Activated naive CD8-positive, alpha-beta T cell (primary cell): ENCODE measurements around the gene KCNT2.

Source experiments
- H3K27ac Mint-ChIP-seq: one replicate; pipeline ENCODE4 v1.8.0; 2021; ENCODE audit warnings: mixed read lengths
- H3K27me3 Mint-ChIP-seq: one replicate; pipeline ENCODE4 v1.8.0; 2021; ENCODE audit warnings: mixed read lengths
- H3K36me3 Mint-ChIP-seq: one replicate; pipeline ENCODE4 v1.8.0; 2021; ENCODE audit warnings: mixed read lengths
- H3K4me1 Mint-ChIP-seq: one replicate; pipeline ENCODE4 v1.8.0; 2021; ENCODE audit warnings: low read depth, mixed read lengths
- H3K4me3 Mint-ChIP-seq: one replicate; pipeline ENCODE4 v1.8.0; 2021; ENCODE audit warnings: mild to moderate bottlenecking, mixed read lengths
- H3K9me3 Mint-ChIP-seq: one replicate; pipeline ENCODE4 v1.8.0; 2021; ENCODE audit warnings: low read depth, mixed read lengths

Gene KCNT2

GRCh38 chr1:196387766-196388165 is 220.5 kb downstream of the KCNT2 start:
- Mint-ChIP-seq H3K27me3 (no peaks in the 10 kb centered on the region), H3K4me1 (no peaks in the 10 kb centered on the region), H3K27ac (no peak overlapping the region), H3K9me3 (no peaks in the 10 kb centered on the region), H3K36me3 (no peaks in the 10 kb centered on the region), H3K4me3 (no peak overlapping the region)

- Mint-ChIP-seq H3K27me3 (no peaks in the 10 kb centered on the region), H3K9me3 (no peaks in the 10 kb centered on the region), H3K36me3 (no peaks in the 10 kb centered on the region), H3K4me3 (no peak overlapping the region), H3K4me1 (no peaks in the 10 kb centered on the region), H3K27ac (no peak overlapping the region)
Observed at GRCh38 chr1:196385109-196385508, 223.1 kb downstream of the KCNT2 start.

GRCh38 chr1:196382383-196382782 is 225.9 kb downstream of the KCNT2 start:
- H3K27ac Mint-ChIP-seq: no peak overlapping the region
- H3K4me1 Mint-ChIP-seq: no peaks in the 10 kb centered on the region
- no peaks in the 10 kb centered on the region for H3K27me3 Mint-ChIP-seq
- no peaks in the 10 kb centered on the region for H3K9me3 Mint-ChIP-seq
- H3K36me3 Mint-ChIP-seq: no peaks in the 10 kb centered on the region
- no peak overlapping the region for H3K4me3 Mint-ChIP-seq

GRCh38 chr1:196381544-196381943 is 226.7 kb downstream of the KCNT2 start:
- no peaks in the 10 kb centered on the region for H3K27me3 Mint-ChIP-seq
- H3K36me3 Mint-ChIP-seq: no peaks in the 10 kb centered on the region
- no peaks in the 10 kb centered on the region for H3K4me1 Mint-ChIP-seq
- H3K27ac Mint-ChIP-seq: no peak overlapping the region
- H3K4me3 Mint-ChIP-seq: no peak overlapping the region
- no peaks in the 10 kb centered on the region for H3K9me3 Mint-ChIP-seq

GRCh38 chr1:196380316-196380715 is 227.9 kb downstream of the KCNT2 start:
- no peaks in the 10 kb centered on the region for H3K27me3 Mint-ChIP-seq
- no peaks in the 10 kb centered on the region for H3K4me1 Mint-ChIP-seq
- H3K4me3 Mint-ChIP-seq: no peak overlapping the region
- H3K36me3 Mint-ChIP-seq: no peaks in the 10 kb centered on the region
- no peaks in the 10 kb centered on the region for H3K9me3 Mint-ChIP-seq
- H3K27ac Mint-ChIP-seq: no peak overlapping the region

GRCh38 chr1:196377811-196378210 is 230.4 kb downstream of the KCNT2 start:
- no peaks in the 10 kb centered on the region for H3K36me3 Mint-ChIP-seq
- no peaks in the 10 kb centered on the region for H3K4me1 Mint-ChIP-seq
- H3K4me3 Mint-ChIP-seq: no peak overlapping the region
- no peak overlapping the region for H3K27ac Mint-ChIP-seq
- no peaks in the 10 kb centered on the region for H3K9me3 Mint-ChIP-seq
- no peaks in the 10 kb centered on the region for H3K27me3 Mint-ChIP-seq

- H3K4me3 Mint-ChIP-seq: no peak overlapping the region
- H3K36me3 Mint-ChIP-seq: no peaks in the 10 kb centered on the region
- no peak overlapping the region for H3K27ac Mint-ChIP-seq
- no peaks in the 10 kb centered on the region for H3K4me1 Mint-ChIP-seq
- H3K27me3 Mint-ChIP-seq: no peaks in the 10 kb centered on the region
- no peaks in the 10 kb centered on the region for H3K9me3 Mint-ChIP-seq
Observed at GRCh38 chr1:196376630-196377328, 231.5 kb downstream of the KCNT2 start.

- no peaks in the 10 kb centered on the region for H3K9me3 Mint-ChIP-seq
- H3K27ac Mint-ChIP-seq: no peak overlapping the region
- no peaks in the 10 kb centered on the region for H3K27me3 Mint-ChIP-seq
- no peaks in the 10 kb centered on the region for H3K4me1 Mint-ChIP-seq
- H3K36me3 Mint-ChIP-seq: no peaks in the 10 kb centered on the region
- no peak overlapping the region for H3K4me3 Mint-ChIP-seq
Observed at GRCh38 chr1:196373798-196374197, 234.4 kb downstream of the KCNT2 start.

- H3K4me3 Mint-ChIP-seq: no peak overlapping the region
- no peaks in the 10 kb centered on the region for H3K4me1 Mint-ChIP-seq
- H3K36me3 Mint-ChIP-seq: no peaks in the 10 kb centered on the region
- no peaks in the 10 kb centered on the region for H3K9me3 Mint-ChIP-seq
- no peaks in the 10 kb centered on the region for H3K27me3 Mint-ChIP-seq
- H3K27ac Mint-ChIP-seq: no peak overlapping the region
Observed at GRCh38 chr1:196372896-196373536, 235.2 kb downstream of the KCNT2 start.

- no peak overlapping the region for H3K4me3 Mint-ChIP-seq
- no peaks in the 10 kb centered on the region for H3K36me3 Mint-ChIP-seq
- H3K27me3 Mint-ChIP-seq: no peaks in the 10 kb centered on the region
- H3K27ac Mint-ChIP-seq: no peak overlapping the region
- H3K9me3 Mint-ChIP-seq: peaks cover 3% of the 10 kb centered on the region
- H3K4me1 Mint-ChIP-seq: no peaks in the 10 kb centered on the region
Observed at GRCh38 chr1:196367838-196368237, 240.4 kb downstream of the KCNT2 start.

GRCh38 chr1:196366817-196367495 is 241.3 kb downstream of the KCNT2 start:
- H3K4me3 Mint-ChIP-seq: no peak overlapping the region
- peaks cover 3% of the 10 kb centered on the region for H3K9me3 Mint-ChIP-seq
- H3K27me3 Mint-ChIP-seq: no peaks in the 10 kb centered on the region

GRCh38 chr1:196361112-196361714 is 247.0 kb downstream of the KCNT2 start:
- Mint-ChIP-seq H3K27me3 (no peaks in the 10 kb centered on the region), H3K27ac (no peak overlapping the region), H3K4me3 (no peak overlapping the region), H3K36me3 (no peaks in the 10 kb centered on the region), H3K4me1 (no peaks in the 10 kb centered on the region), H3K9me3 (no peaks in the 10 kb centered on the region)

More at GRCh38 chr1:196366817-196367495, 241.3 kb downstream of the KCNT2 start:
- Mint-ChIP-seq H3K27ac (no peak overlapping the region), H3K36me3 (no peaks in the 10 kb centered on the region), H3K4me1 (no peaks in the 10 kb centered on the region)

- Mint-ChIP-seq H3K27me3 (no peaks in the 10 kb centered on the region), H3K4me3 (no peak overlapping the region), H3K9me3 (no peaks in the 10 kb centered on the region), H3K36me3 (no peaks in the 10 kb centered on the region), H3K27ac (no peak overlapping the region), H3K4me1 (no peaks in the 10 kb centered on the region)
Observed at GRCh38 chr1:196357913-196358312, 250.3 kb downstream of the KCNT2 start.

- Mint-ChIP-seq H3K9me3 (no peaks in the 10 kb centered on the region), H3K27ac (no peak overlapping the region)
Observed at GRCh38 chr1:196355206-196355786, 252.9 kb downstream of the KCNT2 start.

GRCh38 chr1:196344453-196344852 is 263.8 kb downstream of the KCNT2 start:
- no peak overlapping the region for H3K27ac Mint-ChIP-seq
- H3K4me3 Mint-ChIP-seq: no peak overlapping the region

More at GRCh38 chr1:196355206-196355786, 252.9 kb downstream of the KCNT2 start:
- no peaks in the 10 kb centered on the region for H3K4me1 Mint-ChIP-seq
- no peak overlapping the region for H3K4me3 Mint-ChIP-seq
- H3K36me3 Mint-ChIP-seq: no peaks in the 10 kb centered on the region
- H3K27me3 Mint-ChIP-seq: no peaks in the 10 kb centered on the region

More at GRCh38 chr1:196344453-196344852, 263.8 kb downstream of the KCNT2 start:
- no peaks in the 10 kb centered on the region for H3K9me3 Mint-ChIP-seq
- H3K36me3 Mint-ChIP-seq: no peaks in the 10 kb centered on the region
- no peaks in the 10 kb centered on the region for H3K27me3 Mint-ChIP-seq
- H3K4me1 Mint-ChIP-seq: no peaks in the 10 kb centered on the region
